ENCODE results near the gene ARID3A.

ARID3A gene

GRCh38 chr19:990119-990571 lies 64.3 kb downstream of the ARID3A start:
- 83 to 84% methylated on average over 27 of the region's 27 CpGs for WGBS, 2 experiments
- Histone ChIP-seq H3K4me1 (ENCODE audit: control insufficient read depth, insufficient read depth, low read length) (no peaks in the 10 kb centered on the region), H3K9me3 (ENCODE audit: control insufficient read depth, low read length) (no peaks in the 10 kb centered on the region), H3K27ac (ENCODE audit: insufficient read depth, low read depth, low read length, poor library complexity, severe bottlenecking) (no peak overlapping the region), H3K36me3 (ENCODE audit: control insufficient read depth, insufficient read depth, low read length) (peaks cover 31% of the 10 kb centered on the region), H3K27me3 (ENCODE audit: control insufficient read depth, insufficient read depth, low read length, poor library complexity, severe bottlenecking) (no peaks in the 10 kb centered on the region), H3K4me3 (ENCODE audit: insufficient read depth, low read depth, low read length) (no peak overlapping the region)

GRCh38 chr19:990746-991145 lies 64.9 kb downstream of the ARID3A start:
- no peak overlapping the region for H3K4me3 ChIP-seq (ENCODE audit: insufficient read depth, low read depth, low read length)

GRCh38 chr19:991174-991931 lies 65.5 kb downstream of the ARID3A start:
- peaks cover 4% of the 10 kb centered on the region for H3K4me1 ChIP-seq (ENCODE audit: control insufficient read depth, insufficient read depth, low read length)
- H3K36me3 ChIP-seq (ENCODE audit: control insufficient read depth, insufficient read depth, low read length) = peaks cover 23% of the 10 kb centered on the region
- no peak overlapping the region for H3K4me3 ChIP-seq (ENCODE audit: insufficient read depth, low read depth, low read length)
- peaks cover 7% of the 10 kb centered on the region for H3K27me3 ChIP-seq (ENCODE audit: control insufficient read depth, insufficient read depth, low read length, poor library complexity, severe bottlenecking)
- 88 to 90% methylated on average over 42 to 44 of the region's 47 CpGs for WGBS, 2 experiments
- H3K9me3 ChIP-seq (ENCODE audit: control insufficient read depth, low read length) = no peaks in the 10 kb centered on the region
- H3K27ac ChIP-seq (ENCODE audit: insufficient read depth, low read depth, low read length, poor library complexity, severe bottlenecking) = no peak overlapping the region

More at GRCh38 chr19:990746-991145, 64.9 kb downstream of the ARID3A start:
- H3K27ac ChIP-seq (ENCODE audit: insufficient read depth, low read depth, low read length, poor library complexity, severe bottlenecking) = no peak overlapping the region
- H3K9me3 ChIP-seq (ENCODE audit: control insufficient read depth, low read length) = no peaks in the 10 kb centered on the region
- peaks cover 29% of the 10 kb centered on the region for H3K36me3 ChIP-seq (ENCODE audit: control insufficient read depth, insufficient read depth, low read length)
- WGBS, 2 experiments = 92% methylated on average over 23 of the region's 23 CpGs
- H3K27me3 ChIP-seq (ENCODE audit: control insufficient read depth, insufficient read depth, low read length, poor library complexity, severe bottlenecking) = peaks cover 1% of the 10 kb centered on the region
- H3K4me1 ChIP-seq (ENCODE audit: control insufficient read depth, insufficient read depth, low read length) = no peaks in the 10 kb centered on the region

- no peaks in the 10 kb centered on the region for H3K9me3 ChIP-seq (ENCODE audit: control insufficient read depth, low read length)
- H3K36me3 ChIP-seq (ENCODE audit: control insufficient read depth, insufficient read depth, low read length) = peaks cover 16% of the 10 kb centered on the region
- WGBS, 2 experiments = 95% methylated on average over 42 of the region's 42 CpGs
- peaks cover 15% of the 10 kb centered on the region for H3K27me3 ChIP-seq (ENCODE audit: control insufficient read depth, insufficient read depth, low read length, poor library complexity, severe bottlenecking)
- no peak overlapping the region for H3K27ac ChIP-seq (ENCODE audit: insufficient read depth, low read depth, low read length, poor library complexity, severe bottlenecking)
- H3K4me1 ChIP-seq (ENCODE audit: control insufficient read depth, insufficient read depth, low read length) = peaks cover 4% of the 10 kb centered on the region
- H3K4me3 ChIP-seq (ENCODE audit: insufficient read depth, low read depth, low read length) = no peak overlapping the region
These were observed 66.3 kb downstream of the ARID3A start for GRCh38 chr19:991932-992669.

- Histone ChIP-seq H3K4me1 (ENCODE audit: control insufficient read depth, insufficient read depth, low read length) (peaks cover 4% of the 10 kb centered on the region), H3K36me3 (ENCODE audit: control insufficient read depth, insufficient read depth, low read length) (peaks cover 11% of the 10 kb centered on the region), H3K9me3 (ENCODE audit: control insufficient read depth, low read length) (no peaks in the 10 kb centered on the region), H3K27me3 (ENCODE audit: control insufficient read depth, insufficient read depth, low read length, poor library complexity, severe bottlenecking) (peaks cover 20% of the 10 kb centered on the region), H3K4me3 (ENCODE audit: insufficient read depth, low read depth, low read length) (no peak overlapping the region), H3K27ac (ENCODE audit: insufficient read depth, low read depth, low read length, poor library complexity, severe bottlenecking) (no peak overlapping the region)
- WGBS, 2 experiments = 95 to 96% methylated on average over 13 of the region's 13 CpGs
These were observed 66.8 kb downstream of the ARID3A start for GRCh38 chr19:992670-993055.

- H3K36me3 ChIP-seq (ENCODE audit: control insufficient read depth, insufficient read depth, low read length) = peaks cover 11% of the 10 kb centered on the region
- H3K9me3 ChIP-seq (ENCODE audit: control insufficient read depth, low read length) = no peaks in the 10 kb centered on the region
- peaks cover 4% of the 10 kb centered on the region for H3K4me1 ChIP-seq (ENCODE audit: control insufficient read depth, insufficient read depth, low read length)
- H3K27me3 ChIP-seq (ENCODE audit: control insufficient read depth, insufficient read depth, low read length, poor library complexity, severe bottlenecking) = peaks cover 28% of the 10 kb centered on the region
- WGBS, 2 experiments = 93 to 95% methylated on average over 17 of the region's 17 CpGs
- no peak overlapping the region for H3K27ac ChIP-seq (ENCODE audit: insufficient read depth, low read depth, low read length, poor library complexity, severe bottlenecking)
- no peak overlapping the region for H3K4me3 ChIP-seq (ENCODE audit: insufficient read depth, low read depth, low read length)
These were observed 67.6 kb downstream of the ARID3A start for GRCh38 chr19:993361-993830.

- 94% methylated on average over 43 of the region's 43 CpGs for WGBS, 2 experiments
- peaks cover 4% of the 10 kb centered on the region for H3K4me1 ChIP-seq (ENCODE audit: control insufficient read depth, insufficient read depth, low read length)
- H3K36me3 ChIP-seq (ENCODE audit: control insufficient read depth, insufficient read depth, low read length) = peaks cover 11% of the 10 kb centered on the region
- peaks cover 33% of the 10 kb centered on the region for H3K27me3 ChIP-seq (ENCODE audit: control insufficient read depth, insufficient read depth, low read length, poor library complexity, severe bottlenecking)
- no peak overlapping the region for H3K4me3 ChIP-seq (ENCODE audit: insufficient read depth, low read depth, low read length)
- no peaks in the 10 kb centered on the region for H3K9me3 ChIP-seq (ENCODE audit: control insufficient read depth, low read length)
- no peak overlapping the region for H3K27ac ChIP-seq (ENCODE audit: insufficient read depth, low read depth, low read length, poor library complexity, severe bottlenecking)
These were observed 68.1 kb downstream of the ARID3A start for GRCh38 chr19:993831-994393.

GRCh38 chr19:994516-994915 lies 68.7 kb downstream of the ARID3A start:
- WGBS, 2 experiments = 94 to 96% methylated on average over 18 of the region's 18 CpGs
- peaks cover 39% of the 10 kb centered on the region for H3K27me3 ChIP-seq (ENCODE audit: control insufficient read depth, insufficient read depth, low read length, poor library complexity, severe bottlenecking)

GRCh38 chr19:995051-995827 lies 69.4 kb downstream of the ARID3A start:
- H3K27me3 ChIP-seq (ENCODE audit: control insufficient read depth, insufficient read depth, low read length, poor library complexity, severe bottlenecking) = peaks cover 46% of the 10 kb centered on the region
- no peak overlapping the region for H3K27ac ChIP-seq (ENCODE audit: insufficient read depth, low read depth, low read length, poor library complexity, severe bottlenecking)
- H3K9me3 ChIP-seq (ENCODE audit: control insufficient read depth, low read length) = no peaks in the 10 kb centered on the region
- H3K36me3 ChIP-seq (ENCODE audit: control insufficient read depth, insufficient read depth, low read length) = peaks cover 8% of the 10 kb centered on the region
- peaks cover 4% of the 10 kb centered on the region for H3K4me1 ChIP-seq (ENCODE audit: control insufficient read depth, insufficient read depth, low read length)
- 94% methylated on average over 26 of the region's 26 CpGs for whole genome bisulfite sequencing, 2 experiments
- no peak overlapping the region for H3K4me3 ChIP-seq (ENCODE audit: insufficient read depth, low read depth, low read length)

More at GRCh38 chr19:994516-994915, 68.7 kb downstream of the ARID3A start:
- H3K36me3 ChIP-seq (ENCODE audit: control insufficient read depth, insufficient read depth, low read length) = peaks cover 11% of the 10 kb centered on the region
- H3K27ac ChIP-seq (ENCODE audit: insufficient read depth, low read depth, low read length, poor library complexity, severe bottlenecking) = no peak overlapping the region
- H3K4me1 ChIP-seq (ENCODE audit: control insufficient read depth, insufficient read depth, low read length) = peaks cover 4% of the 10 kb centered on the region
- H3K4me3 ChIP-seq (ENCODE audit: insufficient read depth, low read depth, low read length) = no peak overlapping the region
- H3K9me3 ChIP-seq (ENCODE audit: control insufficient read depth, low read length) = no peaks in the 10 kb centered on the region

Data from ectodermal cell (in vitro differentiated cells).